ENCODE data around the gene DCP2.
A peak's percentile ranks its signal among the peaks of the same experiment; 100 is the strongest.

The DCP2 gene

DNA sequence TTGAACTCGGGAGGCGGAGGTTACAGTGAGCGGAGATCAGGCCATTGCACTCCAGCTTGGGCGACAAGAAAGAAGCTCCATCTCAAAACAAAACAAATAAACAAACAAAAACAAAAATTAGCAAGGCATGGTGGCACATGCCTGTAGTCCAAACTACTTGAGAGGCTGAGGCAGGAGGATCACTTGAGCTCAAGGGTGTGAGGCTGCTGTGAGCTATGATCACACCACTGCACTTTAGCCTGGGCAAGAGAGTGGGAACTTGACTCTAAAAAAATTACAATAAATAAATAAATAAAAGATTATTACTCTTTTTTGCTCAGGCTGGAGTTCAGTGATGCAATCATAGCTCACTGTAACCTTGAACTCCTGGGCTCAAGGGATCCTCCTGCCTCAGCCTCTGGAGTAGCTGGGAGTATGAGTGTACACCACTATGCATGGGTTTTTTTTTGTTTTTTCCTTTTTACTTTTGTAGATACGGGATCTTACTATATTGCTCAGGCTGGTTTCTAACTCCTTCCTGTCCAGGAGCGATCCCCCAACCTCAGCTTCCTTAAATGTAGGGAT, 9.0 kb upstream of the DCP2 start:
- no peak for DNase-seq

DNA sequence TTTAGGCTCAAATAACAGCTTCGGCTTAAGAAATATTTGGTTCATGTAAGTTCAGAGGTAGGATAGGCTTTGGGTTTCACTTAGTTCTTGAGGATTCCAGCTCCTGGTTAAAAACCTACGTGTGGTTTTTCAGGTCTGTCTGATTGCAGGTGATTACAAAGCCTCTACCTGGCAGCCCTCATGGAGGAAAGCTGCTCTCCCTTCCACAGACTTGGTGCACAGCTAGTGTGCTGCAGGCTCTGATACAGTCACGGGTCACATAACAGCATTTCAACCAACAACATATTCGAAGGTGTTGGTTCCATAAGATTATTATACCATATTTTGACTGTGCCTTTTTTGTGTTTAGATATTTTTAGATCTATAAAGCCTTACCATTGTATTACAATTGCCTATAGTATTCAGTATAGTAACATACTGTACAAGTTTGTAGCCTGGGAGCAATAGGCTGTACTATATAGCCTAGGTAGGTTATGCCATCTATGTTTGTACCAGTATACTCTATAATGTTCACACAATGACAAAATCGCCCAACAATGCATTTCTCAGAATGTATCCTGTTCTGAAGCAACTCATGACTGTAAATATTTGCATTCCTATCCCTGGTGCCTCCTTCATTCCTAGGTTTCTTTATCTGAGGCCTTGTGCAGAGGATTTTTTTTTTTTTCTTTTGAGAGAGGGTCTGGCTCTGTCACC, 8.0 kb upstream of the DCP2 start:
- no peak for DNase-seq

DNA sequence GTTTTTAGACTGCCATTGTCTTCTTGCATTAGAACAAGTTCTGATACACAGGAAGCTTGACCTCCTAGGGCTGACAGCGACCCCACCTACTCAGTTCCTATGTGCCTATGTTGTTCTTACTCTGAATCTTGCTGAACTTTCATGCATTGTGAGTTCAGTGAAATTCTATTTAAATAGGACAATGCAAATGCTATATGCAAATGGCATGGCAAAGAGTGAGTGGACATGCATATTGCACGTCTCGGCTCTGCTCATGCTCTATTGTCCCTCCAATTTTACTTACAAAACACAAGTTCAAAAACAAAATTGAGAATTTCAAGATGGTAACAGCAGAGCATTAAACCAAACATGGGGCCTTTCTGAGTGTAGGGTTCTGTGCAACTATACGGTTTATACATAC, 5.3 kb upstream of the DCP2 start:
- DNase-seq: no peak

DNA sequence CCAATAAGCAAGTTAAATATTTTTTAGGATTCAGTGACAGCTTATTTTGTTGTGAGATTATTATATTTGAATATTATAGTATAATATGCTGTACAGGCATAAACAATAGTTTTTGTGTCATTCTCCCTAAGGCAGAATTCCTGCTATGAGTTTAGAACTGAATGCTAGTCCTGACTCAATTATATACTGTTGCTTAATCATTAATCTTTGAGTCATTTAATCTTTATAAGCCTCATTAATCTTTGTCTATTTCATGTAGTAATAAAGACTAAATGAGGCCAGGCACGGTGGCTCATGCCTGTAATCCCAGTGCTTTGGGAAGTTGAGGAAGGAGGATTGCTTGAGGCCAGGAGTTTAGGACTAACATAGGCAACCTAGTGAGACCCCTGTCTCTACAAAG, 3.6 kb upstream of the DCP2 start:
- DNase-seq: no peak

DNA sequence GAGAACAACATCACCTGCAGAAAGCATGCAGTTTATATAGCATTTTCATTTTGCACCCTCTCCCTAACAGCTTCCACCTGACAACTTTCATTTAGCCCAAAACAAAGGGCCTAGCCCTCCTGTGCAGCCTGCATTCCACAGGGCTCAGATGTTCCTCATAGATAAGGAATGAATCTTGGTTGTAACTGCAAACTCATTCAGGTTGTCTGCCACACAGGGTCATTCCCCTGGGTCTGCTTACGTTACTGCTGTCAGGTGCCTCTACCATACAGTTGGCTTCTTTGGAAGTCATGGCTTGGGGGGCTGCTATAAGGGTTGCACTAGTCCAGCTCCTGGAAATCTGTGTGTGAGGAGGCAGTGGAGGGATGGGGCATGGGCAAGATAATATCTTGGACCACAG, 2.7 kb upstream of the DCP2 start:
- DNase-seq: no peak

DNA sequence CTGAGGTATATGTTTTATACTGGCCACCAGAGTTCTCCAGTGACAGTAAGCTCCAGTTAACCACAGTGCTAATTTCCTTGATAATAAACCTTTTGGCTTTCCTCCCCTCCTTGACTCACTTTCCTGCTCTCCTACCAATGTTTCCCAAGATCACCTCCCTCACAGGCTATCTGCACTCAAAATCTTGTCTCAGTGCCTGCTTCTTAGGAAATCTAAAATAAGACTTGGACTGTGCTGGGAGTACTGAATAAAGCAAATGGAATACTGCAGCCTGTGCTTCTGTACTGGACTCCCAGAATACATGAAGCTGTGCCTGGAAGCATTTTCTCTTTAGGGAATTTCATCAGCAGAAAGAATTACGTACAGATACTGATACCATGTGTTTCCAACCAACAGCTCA, 1.7 kb upstream of the DCP2 start:
- no peak for DNase-seq

DNA sequence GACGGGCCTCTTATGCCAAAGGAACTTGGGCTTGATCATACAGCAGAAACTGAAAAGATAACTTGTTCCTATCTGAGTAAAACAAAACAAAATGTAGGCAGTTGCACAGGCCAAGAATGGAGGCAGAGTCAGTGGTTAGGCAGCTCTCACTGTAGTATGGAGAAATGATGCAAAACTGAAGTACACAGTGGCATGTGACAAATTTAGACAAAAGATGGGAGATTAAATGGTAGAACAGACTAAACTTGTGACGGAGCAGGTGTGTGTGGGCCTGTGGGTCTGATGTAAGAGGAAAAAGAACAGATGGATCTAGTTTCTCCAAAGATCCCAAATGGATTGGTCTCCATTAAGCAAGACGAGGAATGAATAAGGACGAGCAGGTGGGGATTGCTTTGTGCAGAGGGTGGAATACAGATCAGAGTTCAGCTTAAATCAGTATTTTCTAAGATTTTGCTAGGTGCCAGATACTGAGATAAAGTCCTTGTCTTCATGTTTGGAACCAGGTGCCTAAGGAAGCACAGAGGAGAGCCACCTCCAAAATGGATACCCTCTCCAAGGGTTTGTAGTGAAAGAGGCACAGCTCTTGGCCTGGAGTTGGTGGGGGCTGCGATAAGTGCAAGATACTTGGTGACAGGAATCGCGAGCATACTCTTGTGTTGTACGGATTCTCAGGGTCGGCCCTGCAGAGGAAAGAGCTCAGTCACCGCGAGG, 722 bp upstream of the DCP2 start:
- DNase-seq: no peak

DNA sequence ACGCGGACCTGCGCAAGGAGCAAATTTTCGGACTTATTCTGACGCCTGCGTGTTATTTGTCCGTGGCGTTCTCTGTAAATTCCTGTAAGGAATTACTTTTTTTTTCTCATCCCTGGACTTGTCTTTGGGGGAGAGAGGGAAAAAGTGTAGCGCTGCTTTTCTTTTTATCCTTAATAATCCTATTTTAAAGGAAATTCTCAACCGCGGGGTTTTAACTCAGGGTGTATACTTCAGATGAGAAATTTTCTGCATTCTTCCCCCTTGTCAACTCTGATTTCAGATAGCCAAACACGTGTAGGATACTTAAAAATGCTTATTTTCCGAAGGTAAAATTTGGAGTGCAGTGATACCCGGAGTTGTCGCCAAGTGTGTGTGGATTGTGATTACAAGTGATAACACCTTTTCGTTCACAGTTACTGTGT, 853 bp downstream of the DCP2 start:
- DNase-seq: peak in 1 of 4 experiments; percentile 13

DNA sequence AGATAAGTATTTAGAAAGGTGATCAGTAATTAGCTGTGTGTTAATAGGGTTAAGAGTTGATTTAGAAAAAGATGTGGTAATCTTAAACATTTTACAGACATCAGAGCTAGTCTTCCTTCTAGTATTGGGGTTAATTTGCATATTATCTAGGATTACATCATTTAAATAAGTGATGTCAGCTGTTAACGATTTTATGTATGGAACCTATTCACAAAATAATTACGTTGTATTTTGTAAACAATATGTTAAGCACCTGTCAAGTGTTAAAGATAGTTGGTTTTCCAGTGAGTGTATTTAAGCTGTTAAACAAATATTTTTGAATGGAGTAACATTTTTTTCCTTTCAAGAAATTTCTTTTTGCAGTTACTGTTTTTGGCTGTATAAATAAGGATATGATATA, 2.2 kb downstream of the DCP2 start:
- DNase-seq: no peak

DNA sequence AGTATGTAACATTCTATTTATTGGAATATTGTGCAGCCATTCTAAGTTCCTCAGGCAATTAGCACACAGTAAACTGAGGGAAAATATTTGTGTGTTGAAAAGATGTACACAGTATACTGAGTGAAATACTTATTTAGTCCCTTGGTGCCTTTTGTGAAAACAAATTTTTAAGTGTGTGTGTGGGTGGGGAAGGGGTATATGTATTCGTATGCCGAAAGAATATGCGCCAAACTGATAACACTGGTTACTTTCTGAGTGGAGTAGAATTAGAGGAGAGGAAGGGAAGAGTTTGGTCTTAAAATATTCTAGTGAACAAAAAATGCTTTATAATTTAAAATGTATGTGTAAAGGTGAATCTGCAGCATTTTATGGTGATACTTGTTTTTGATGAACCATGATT, 3.1 kb downstream of the DCP2 start:
- no peak for DNase-seq

DNA sequence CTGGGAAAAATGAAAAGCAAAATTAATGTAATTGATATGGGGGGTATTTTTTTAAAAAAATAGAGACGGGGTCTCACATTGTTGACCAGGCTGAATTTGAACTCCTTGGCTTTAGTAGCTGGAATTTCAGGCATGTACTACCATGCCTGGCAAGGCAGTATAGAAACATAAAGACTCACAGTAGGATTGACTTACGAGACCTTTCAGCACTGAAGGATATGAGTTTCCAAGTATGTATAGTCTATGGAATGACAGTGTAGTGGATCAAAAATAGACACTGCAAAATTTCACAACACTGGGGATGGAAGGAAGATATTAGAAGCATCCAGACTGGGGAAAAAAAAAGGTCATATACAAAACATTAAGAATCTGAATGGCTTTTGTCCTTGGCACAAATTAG, 6.8 kb downstream of the DCP2 start:
- no peak for DNase-seq

DNA sequence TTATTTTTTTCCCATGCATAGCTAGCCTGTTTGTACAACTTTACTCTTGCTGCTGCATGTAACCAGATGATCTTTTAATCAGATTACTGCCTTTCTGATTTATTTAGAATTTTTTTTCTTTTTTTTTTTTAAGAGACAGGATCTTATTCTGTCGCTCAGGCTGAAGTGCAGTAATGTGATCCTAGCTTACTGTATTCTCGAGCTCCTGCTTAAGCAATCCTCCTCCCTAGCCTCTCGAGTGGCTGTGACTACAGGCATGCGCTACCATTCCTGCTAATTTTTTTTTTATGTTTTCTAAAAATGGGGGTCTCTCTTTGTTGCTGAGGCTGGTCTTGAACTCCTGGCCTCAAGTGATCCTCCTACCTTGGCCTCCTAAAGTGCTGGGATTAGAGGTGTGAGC, 9.6 kb downstream of the DCP2 start:
- DNase-seq: no peak

DNA sequence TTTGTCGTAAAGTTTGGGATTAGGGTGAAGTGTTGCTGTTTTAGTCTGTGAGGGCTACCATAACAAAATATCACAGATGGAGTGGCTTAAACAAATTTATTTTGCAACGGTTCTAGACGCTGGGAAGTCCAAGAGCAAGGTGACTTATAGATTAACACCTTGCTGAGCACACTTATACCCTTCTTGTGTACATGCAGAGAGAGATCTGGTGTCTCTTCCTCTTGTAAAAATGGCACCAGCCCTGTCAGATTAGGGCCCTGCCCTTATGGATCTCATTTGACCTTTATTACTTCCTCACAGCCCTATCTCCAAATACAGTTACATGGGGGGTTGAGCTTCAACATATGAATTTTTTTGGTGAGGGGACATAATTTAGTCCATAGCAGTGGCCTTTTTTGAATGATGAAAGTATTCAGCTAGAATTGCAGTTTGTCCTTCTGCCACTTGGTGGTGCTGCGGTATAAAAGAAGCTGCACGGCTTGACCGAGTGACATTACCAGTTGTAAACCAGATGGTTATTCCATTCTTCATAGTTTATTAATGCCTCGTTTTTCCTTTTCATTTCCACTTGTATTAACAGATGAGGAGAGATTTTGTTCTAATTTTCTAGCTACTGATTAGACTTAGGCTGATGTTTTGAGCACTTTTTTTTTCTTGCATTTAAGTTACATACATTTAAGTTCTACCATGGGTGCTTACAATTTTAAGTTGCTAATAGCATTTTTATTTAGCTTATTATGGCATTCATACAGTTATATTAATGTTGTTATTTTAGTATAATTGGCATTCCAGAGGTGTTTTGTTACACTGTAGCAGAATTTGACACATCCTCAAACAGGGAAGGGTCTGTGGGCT, 19.4 kb downstream of the DCP2 start:
- DNase-seq: peak; percentile 75 to 85 (median 82)

DNA sequence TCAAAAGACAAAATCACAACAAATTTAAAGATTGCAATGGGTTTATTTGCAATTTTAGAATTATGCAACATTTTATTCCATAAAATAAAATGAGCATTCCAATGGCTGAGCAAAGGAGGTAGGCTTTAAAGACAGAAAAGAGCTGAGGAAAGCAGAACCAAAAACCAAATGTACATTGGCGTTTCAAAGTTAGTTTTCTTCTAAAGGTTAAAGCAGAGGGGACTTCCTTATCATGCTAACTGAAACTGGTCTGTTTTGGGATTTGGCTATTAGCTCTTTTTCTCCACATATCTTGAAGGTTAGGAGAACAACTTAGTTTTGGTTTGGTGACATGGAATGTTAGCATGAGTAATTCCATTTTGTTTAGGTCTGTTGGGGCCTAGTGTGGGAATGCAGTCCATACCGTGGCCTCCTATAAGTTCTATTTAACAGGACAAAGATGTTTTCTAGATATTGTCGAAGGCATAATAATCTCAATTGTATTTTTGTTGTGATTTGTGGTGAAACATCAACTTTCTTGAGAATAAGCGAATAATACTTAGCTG, 20.3 kb downstream of the DCP2 start:
- DNase-seq: no peak

DNA sequence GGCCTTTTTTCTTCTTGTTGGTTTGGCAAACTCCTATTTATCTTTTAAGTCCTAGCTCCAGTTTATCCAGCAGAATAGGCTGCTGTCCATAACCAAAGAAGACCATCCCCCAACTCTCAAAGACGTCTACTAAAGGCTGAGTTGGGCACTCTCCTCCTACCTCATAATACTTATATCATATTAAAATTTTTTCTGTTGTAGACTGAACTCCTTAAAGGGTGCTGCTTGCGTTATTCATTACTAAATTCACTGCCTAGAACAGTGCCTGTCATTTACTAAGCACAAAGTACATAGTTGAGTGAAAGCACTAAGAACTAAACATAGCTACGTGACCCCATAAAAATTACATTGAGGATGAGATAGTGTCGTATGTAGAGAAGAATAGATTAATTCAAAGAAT, 21.7 kb downstream of the DCP2 start:
- DNase-seq: no peak

DNA sequence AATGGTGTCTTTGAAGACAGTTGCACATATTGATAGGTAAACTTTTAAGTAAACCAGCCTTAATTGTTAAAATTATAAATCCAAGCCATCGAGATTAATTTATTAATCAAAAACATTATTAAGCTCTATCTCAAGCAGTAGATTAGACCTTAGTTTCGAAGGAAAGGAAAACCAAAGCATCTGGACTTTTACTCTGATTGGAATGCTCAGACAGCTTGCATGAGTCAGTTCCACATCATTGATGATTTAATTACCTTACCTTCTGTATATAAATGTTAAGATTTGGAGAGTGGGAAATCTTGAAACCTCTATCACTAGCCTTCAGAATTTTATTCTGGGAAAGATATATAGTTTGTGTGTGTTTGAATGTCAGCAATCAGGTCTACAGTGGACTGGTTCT, 23.9 kb downstream of the DCP2 start:
- no peak for DNase-seq

DNA sequence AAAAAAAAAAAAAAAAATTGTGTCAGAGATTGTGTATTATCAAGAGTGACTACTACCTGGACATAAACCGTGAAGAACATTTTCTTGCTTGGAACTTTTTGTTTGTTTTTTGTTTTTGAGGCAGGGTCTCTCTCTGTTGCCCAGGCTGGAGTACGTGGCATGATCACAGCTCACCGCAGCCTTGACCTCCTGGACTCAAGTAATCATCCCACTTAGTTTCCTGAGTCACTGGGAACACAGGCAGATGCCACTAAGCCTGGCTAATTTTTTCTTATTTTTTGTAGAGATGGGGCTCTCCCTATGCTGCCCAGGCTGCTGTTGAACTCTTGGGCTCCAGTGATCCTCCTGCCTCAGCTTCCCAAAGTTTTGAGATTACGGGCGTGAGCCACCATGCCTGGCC, 25.8 kb downstream of the DCP2 start:
- DNase-seq: no peak

DNA sequence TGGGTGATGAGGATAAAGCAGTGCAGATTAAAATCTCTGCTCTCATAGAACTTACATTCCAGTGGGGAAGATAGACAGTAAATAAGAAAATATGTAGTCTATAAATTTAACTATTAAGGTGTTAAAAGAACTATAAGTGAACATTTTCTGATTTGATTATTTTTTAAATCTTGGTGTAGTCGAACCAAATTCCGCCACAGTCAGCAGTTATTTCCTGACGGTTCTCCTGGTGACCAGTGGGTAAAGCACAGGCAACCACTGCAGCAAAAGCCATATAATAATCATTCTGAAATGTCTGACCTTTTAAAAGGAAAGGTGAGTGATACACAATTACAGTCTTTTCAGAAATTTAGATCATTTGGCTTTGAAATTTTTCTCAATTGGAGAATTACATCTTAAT, 27.2 kb downstream of the DCP2 start:
- no peak for DNase-seq

DNA sequence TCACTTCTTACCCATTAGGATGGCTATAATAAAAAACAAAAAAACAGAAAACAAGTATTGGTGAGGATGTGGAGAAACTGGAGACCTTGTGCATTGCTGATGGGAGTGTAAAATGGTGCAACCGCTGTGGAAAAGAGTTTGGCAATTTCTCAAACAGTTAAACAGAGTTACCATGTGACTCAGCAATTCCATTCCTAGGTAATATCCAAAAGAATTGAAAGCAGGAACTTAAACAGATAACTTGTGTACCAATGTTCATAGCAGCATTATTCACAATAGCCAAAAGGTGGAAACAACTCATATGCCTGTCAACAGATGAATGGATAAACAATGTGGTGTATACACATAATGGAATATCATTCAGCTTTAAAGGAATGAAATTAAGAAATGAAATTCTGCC, 28.9 kb downstream of the DCP2 start:
- DNase-seq: no peak

DNA sequence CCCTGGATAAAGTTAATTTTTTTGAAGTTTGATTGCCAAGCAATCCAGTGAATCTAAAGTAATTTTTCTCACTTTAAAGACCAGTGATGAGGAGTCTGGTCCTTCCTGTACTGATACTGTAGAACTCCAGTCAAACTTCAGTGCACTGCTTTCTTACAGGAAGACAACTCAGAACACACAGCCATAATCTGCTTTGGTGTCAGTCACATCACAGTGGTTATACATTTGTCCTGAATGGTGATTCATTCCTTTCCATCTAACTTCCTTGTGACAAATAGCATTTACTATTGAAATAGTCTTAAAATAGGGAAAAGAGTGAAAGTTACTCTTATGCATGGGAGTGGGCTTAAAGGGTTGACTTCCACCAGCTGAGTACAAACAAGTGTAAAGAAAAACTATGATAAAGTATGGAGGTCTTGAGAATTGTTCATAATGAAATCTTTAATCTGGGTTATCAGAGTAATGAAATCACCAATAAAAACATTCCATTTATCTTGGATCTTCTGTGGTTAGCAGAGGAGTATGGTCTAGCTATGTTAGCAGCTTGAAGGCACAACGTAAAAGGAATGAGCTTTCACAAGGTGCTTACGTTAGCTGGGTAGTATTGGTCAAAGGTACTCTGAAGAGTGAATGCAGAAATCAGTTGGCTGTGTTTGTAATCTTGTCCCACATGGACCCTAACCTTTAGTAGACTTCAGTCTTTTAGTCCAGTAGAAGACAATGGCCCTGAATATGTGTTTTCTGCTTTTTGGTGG, 41.5 kb downstream of the DCP2 start:
- DNase-seq: no peak

DNA sequence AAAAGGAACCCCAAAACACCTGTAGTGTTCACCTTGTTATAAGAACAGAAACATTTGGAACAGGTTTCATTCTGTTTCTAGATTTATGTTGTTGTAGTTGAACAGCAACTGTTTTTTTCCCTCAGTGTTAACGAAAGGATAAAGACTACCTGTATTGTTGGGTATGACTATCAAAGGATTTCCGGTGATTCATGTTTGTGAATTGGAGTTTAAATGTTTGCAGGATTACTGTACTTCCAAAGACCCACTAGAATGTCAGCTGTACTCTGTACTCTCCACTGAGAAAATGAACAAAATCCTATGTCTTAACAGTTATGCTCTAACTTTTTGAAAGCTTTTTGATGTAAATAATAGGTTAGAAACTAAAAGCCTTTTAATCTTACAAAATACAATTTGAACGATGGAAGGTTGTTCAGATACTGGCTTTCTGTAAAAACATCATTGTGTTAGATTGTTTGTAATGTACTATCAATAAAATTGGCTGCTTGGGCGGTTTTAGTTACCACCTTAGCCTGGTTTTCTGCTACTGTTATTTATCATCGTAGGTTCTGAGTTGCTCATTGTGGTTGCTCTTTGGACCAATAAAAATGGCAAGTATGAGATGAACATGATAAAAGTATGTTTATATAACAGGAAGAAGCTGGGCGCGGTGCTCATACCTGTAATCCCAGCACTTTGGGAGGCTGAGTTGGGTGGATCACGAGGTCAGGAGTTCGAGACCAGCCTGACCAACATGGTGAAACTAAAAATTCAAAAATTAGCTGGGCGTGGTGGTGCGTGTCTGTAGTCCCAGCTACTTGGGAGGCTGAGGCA, 44.1 kb downstream of the DCP2 start:
- no peak for DNase-seq
